ENCODE measurements around the gene IQCE.

- TF ChIP-seq POLR2A (IDR thresholded peaks at IDR 0.05; ENCODE audit: low read length) (no peak), GATA1 (IDR thresholded peaks at IDR 0.05; ENCODE audit: low read depth, low read length) (no peak)
Measured at GRCh38 chr7:2601065-2601464, 42.3 kb downstream of the IQCE start.

All from erythroblast (primary cell).